Measurements from ENCODE around the gene UGT1A8. TPM values are rescaled to one million over a fixed set of nuclear protein-coding genes. Genes with fewer than 3 reads are reported as not detected.
A peak's percentile ranks its signal among the peaks of the same experiment; 100 is the strongest.

The UGT1A8 gene
- total RNA-seq, 1 donor from 2014 or later, result not detected

DNA sequence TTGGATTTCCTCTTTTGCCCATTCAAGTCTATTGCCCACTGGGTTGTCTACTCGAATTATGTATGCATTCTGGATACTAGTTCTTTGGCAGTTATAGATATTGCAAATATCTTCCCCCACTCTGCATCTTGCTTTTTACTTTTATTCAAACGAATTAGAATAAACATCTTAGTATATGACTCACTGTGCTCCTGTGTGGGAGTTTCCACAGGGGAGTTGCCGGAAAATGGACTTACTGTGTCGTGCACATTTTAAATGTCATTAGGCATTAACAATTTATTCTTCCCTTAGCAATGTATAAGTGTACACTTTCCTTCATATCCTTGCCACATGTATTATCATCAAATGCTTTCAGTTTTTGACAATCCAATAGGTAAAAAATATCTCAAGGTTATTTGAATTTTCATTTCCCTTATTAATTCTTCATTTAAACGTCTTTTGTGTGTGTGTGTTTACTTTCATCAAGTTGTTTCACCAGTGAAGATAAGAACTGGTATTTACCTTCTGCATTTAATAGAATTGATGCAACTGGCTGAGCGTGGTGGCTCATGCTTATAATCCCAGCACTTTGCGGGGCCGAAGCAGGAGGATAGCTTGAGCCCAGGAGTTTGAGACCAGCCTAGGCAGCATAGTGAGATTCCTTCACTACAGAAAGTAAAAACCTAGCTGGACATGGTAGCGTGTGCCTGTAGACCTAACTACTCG is 90.7 kb downstream of the UGT1A8 start:
- no peak overlapping the region for H3K4me3 ChIP-seq
- no peaks in the 10 kb centered on the region for H3K4me1 ChIP-seq
- H3K27me3 ChIP-seq, result no peaks in the 10 kb centered on the region
- no peak for TF ChIP-seq CTCF (IDR thresholded peaks at IDR 0.05)
- no peak overlapping the region for H3K27ac ChIP-seq
- DNase-seq (ENCODE audit: low spot score in 2 of 2), result no peak
- no peaks in the 10 kb centered on the region for H3K36me3 ChIP-seq
- intact Hi-C loops (cut with DNase I), result no loop called here
- H3K9me3 ChIP-seq, result no peaks in the 10 kb centered on the region

DNA sequence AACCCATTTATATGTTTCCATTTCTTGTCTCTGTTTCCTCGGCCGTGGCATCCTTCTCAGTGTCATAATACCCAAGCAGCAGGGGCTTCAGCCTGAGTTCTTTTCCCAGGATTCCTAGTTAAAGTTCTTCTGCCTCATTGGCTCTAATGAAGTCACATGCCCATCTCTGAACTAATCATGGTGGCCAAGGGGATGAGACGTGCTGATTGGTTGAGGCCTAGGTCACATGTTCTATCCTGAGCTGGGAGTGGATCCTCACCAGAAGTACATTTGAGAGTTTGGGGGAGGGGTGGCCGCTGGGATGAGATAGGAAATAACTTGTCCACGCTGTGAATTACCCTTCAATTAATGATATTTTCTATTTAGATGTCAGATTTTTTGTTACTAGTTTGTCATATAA is 91.5 kb downstream of the UGT1A8 start:
- no peaks in the 10 kb centered on the region for H3K27me3 ChIP-seq
- no peaks in the 10 kb centered on the region for H3K36me3 ChIP-seq
- intact Hi-C loops (cut with DNase I), result no loop called here
- DNase-seq (ENCODE audit: low spot score in 2 of 2), result no peak
- H3K9me3 ChIP-seq, result no peaks in the 10 kb centered on the region
- TF ChIP-seq CTCF (IDR thresholded peaks at IDR 0.05), result no peak
- H3K4me3 ChIP-seq, result no peak overlapping the region
- H3K27ac ChIP-seq, result no peak overlapping the region
- no peaks in the 10 kb centered on the region for H3K4me1 ChIP-seq

DNA sequence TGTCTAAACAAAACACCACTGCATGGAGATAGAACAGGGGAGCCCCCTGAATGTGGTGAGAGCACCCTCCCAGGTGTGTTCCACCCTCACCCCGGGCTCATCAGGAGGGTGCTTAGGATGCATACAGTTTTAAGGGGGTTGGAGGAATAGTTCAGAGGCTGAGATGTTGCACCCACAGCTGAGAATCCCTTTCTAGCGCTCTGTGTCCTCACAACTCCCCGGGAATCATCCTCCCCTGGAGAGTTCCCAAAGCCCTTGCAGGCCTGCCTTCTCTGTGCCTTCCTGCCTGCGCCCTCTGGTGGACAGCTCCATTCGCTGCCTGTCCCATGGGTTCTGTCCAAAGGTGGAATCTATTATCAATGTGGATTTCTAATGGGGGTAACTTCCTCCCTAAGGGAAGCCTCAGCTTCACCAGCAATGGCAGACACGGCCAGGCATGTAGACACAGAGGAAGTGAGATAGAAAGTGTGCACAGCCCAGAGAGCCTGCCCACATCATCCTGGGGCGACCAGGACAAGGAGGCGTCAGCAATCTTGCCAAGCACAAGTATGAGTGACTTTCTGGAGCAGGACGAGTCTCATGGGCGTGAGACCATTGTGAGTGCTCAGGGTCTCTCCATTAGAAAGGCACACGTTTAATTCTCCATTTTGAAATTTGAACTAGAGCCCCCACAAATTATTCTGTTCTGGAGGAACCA is 94.0 kb downstream of the UGT1A8 start:
- DNase-seq (ENCODE audit: low spot score in 2 of 2), result peak in 1 of 2 donors; percentile 75

DNA sequence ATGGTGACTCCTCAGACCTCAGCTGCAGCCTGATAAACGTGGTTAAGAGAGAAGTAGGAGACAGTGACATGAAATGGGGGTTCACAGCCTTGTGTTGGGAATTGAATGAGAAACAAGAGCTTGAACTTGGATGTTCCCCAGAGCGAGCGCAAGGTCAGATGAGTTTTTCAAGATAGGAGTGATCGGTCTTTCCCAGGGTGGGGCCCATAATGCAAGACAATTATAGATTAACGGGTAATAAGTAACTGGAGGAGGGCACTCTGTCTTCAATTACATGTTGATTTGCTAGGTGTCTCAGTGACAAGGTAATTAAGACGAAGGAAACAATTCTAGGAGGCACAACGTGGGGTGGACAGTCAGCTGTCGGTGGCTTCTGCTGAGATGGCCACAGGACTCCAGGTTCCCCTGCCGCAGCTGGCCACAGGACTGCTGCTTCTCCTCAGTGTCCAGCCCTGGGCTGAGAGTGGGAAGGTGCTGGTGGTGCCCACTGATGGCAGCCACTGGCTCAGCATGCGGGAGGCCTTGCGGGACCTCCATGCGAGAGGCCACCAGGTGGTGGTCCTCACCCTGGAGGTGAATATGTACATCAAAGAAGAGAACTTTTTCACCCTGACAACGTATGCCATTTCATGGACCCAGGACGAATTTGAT is 95.3 kb downstream of the UGT1A8 start, which contains the start of gene UGT1A5:
Gene UGT1A5, plus strand, starts transcription at position 297 of the 651 bp plus-strand sequence. Its CDS starts 85 bp downstream, at position 382.
- no peak for TF ChIP-seq CTCF (IDR thresholded peaks at IDR 0.05)
- intact Hi-C loops (cut with DNase I), result loop anchor here (5.0 kb wide), 1 partner anchor 265 kb away; no protein-coding TSS in a partner anchor
- no peaks in the 10 kb centered on the region for H3K36me3 ChIP-seq

More for the DNA sequence above, 94.0 kb downstream of the UGT1A8 start:
- Histone ChIP-seq H3K36me3 (no peaks in the 10 kb centered on the region), H3K4me1 (no peaks in the 10 kb centered on the region), H3K27me3 (no peaks in the 10 kb centered on the region), H3K4me3 (no peak overlapping the region), H3K9me3 (no peaks in the 10 kb centered on the region), H3K27ac (no peak overlapping the region)
- peak; percentile 44 to 66 (median 56) for TF ChIP-seq CTCF (IDR thresholded peaks at IDR 0.05)
- intact Hi-C loops (cut with DNase I), result loop anchor here (5.0 kb wide), 1 partner anchor 264 kb away; no protein-coding TSS in a partner anchor

DNA sequence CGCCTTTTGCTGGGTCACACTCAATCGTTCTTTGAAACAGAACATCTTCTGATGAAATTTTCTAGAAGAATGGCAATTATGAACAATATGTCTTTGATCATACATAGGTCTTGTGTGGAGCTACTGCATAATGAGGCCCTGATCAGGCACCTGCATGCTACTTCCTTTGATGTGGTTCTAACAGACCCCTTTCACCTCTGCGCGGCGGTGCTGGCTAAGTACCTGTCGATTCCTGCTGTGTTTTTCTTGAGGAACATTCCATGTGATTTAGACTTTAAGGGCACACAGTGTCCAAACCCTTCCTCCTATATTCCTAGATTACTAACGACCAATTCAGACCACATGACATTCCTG is 95.8 kb downstream of the UGT1A8 start:
- Histone ChIP-seq H3K36me3 (no peaks in the 10 kb centered on the region), H3K27me3 (no peaks in the 10 kb centered on the region), H3K9me3 (no peaks in the 10 kb centered on the region), H3K4me1 (no peaks in the 10 kb centered on the region), H3K27ac (no peak overlapping the region), H3K4me3 (no peak overlapping the region)
- intact Hi-C loops (cut with DNase I), result loop anchor here (5.0 kb wide), 1 partner anchor 266 kb away; no protein-coding TSS in a partner anchor
- DNase-seq (ENCODE audit: low spot score in 2 of 2), result no peak
- TF ChIP-seq CTCF (IDR thresholded peaks at IDR 0.05), result no peak

More for the DNA sequence above, 95.3 kb downstream of the UGT1A8 start, which contains the start of gene UGT1A5:
- Histone ChIP-seq H3K4me3 (no peak within 1 kb of the TSS), H3K4me1 (no peaks in the 10 kb centered on the region), H3K27ac (no peak within 1 kb of the TSS), H3K9me3 (no peaks in the 10 kb centered on the region), H3K27me3 (no peaks in the 10 kb centered on the region)
- no peak for DNase-seq (ENCODE audit: low spot score in 2 of 2)
